ENCODE results near the gene CHST14. TPM values are rescaled to one million over a fixed set of nuclear protein-coding genes. Genes with fewer than 3 reads are reported as not detected.

The CHST14 gene
- total RNA-seq, 1 donor from 2014 or later: 3.9 TPM

GRCh38 chr15:40446144-40446543 lies 24.6 kb upstream of the CHST14 start:
- no peaks in the 10 kb centered on the region for H3K36me3 Mint-ChIP-seq (ENCODE audit: unreplicated experiment)
- no peak overlapping the region for H3K27ac Mint-ChIP-seq (ENCODE audit: unreplicated experiment)
- TF ChIP-seq CTCF (IDR thresholded peaks at IDR 0.05; ENCODE audit: partially characterized antibody, unreplicated experiment): no peak
- H3K27me3 Mint-ChIP-seq (ENCODE audit: unreplicated experiment): peaks cover 5% of the 10 kb centered on the region
- H3K4me1 Mint-ChIP-seq (ENCODE audit: low read depth, unreplicated experiment): peaks cover 22% of the 10 kb centered on the region
- H3K4me3 Mint-ChIP-seq (ENCODE audit: unreplicated experiment): no peak overlapping the region
- peaks cover 6% of the 10 kb centered on the region for H3K9me3 Mint-ChIP-seq (ENCODE audit: unreplicated experiment)
- DNase-seq: no peak

- no peak overlapping the region for H3K27ac Mint-ChIP-seq (ENCODE audit: unreplicated experiment)
- no peak overlapping the region for H3K4me3 Mint-ChIP-seq (ENCODE audit: unreplicated experiment)
- TF ChIP-seq CTCF (IDR thresholded peaks at IDR 0.05; ENCODE audit: partially characterized antibody, unreplicated experiment): no peak
- H3K27me3 Mint-ChIP-seq (ENCODE audit: unreplicated experiment): no peaks in the 10 kb centered on the region
- H3K36me3 Mint-ChIP-seq (ENCODE audit: unreplicated experiment): no peaks in the 10 kb centered on the region
- H3K4me1 Mint-ChIP-seq (ENCODE audit: low read depth, unreplicated experiment): peaks cover 21% of the 10 kb centered on the region
- H3K9me3 Mint-ChIP-seq (ENCODE audit: unreplicated experiment): peaks cover 4% of the 10 kb centered on the region
- no peak for DNase-seq
Measured at GRCh38 chr15:40448354-40448753, 22.4 kb upstream of the CHST14 start.

GRCh38 chr15:40449275-40449674 lies 21.5 kb upstream of the CHST14 start:
- DNase-seq: no peak

GRCh38 chr15:40450047-40450446 lies 20.7 kb upstream of the CHST14 start:
- TF ChIP-seq CTCF (IDR thresholded peaks at IDR 0.05; ENCODE audit: partially characterized antibody, unreplicated experiment): no peak
- H3K9me3 Mint-ChIP-seq (ENCODE audit: unreplicated experiment): peaks cover 5% of the 10 kb centered on the region
- no peak overlapping the region for H3K27ac Mint-ChIP-seq (ENCODE audit: unreplicated experiment)
- DNase-seq: no peak
- no peak overlapping the region for H3K4me3 Mint-ChIP-seq (ENCODE audit: unreplicated experiment)
- H3K4me1 Mint-ChIP-seq (ENCODE audit: low read depth, unreplicated experiment): peaks cover 14% of the 10 kb centered on the region
- peaks cover 3% of the 10 kb centered on the region for H3K27me3 Mint-ChIP-seq (ENCODE audit: unreplicated experiment)
- no peaks in the 10 kb centered on the region for H3K36me3 Mint-ChIP-seq (ENCODE audit: unreplicated experiment)

More at GRCh38 chr15:40449275-40449674, 21.5 kb upstream of the CHST14 start:
- Mint-ChIP-seq H3K9me3 (ENCODE audit: unreplicated experiment) (peaks cover 4% of the 10 kb centered on the region), H3K4me3 (ENCODE audit: unreplicated experiment) (peak overlapping the region; percentile 38), H3K27me3 (ENCODE audit: unreplicated experiment) (peaks cover 1% of the 10 kb centered on the region), H3K36me3 (ENCODE audit: unreplicated experiment) (no peaks in the 10 kb centered on the region), H3K4me1 (ENCODE audit: low read depth, unreplicated experiment) (peaks cover 16% of the 10 kb centered on the region), H3K27ac (ENCODE audit: unreplicated experiment) (no peak overlapping the region)
- no peak for TF ChIP-seq CTCF (IDR thresholded peaks at IDR 0.05; ENCODE audit: partially characterized antibody, unreplicated experiment)

GRCh38 chr15:40451527-40452158 lies 19.1 kb upstream of the CHST14 start:
- Mint-ChIP-seq H3K9me3 (ENCODE audit: unreplicated experiment) (peaks cover 5% of the 10 kb centered on the region), H3K4me1 (ENCODE audit: low read depth, unreplicated experiment) (peaks cover 23% of the 10 kb centered on the region), H3K36me3 (ENCODE audit: unreplicated experiment) (no peaks in the 10 kb centered on the region), H3K4me3 (ENCODE audit: unreplicated experiment) (no peak overlapping the region), H3K27me3 (ENCODE audit: unreplicated experiment) (peaks cover 3% of the 10 kb centered on the region), H3K27ac (ENCODE audit: unreplicated experiment) (no peak overlapping the region)
- DNase-seq: no peak
- TF ChIP-seq CTCF (IDR thresholded peaks at IDR 0.05; ENCODE audit: partially characterized antibody, unreplicated experiment): no peak
